IPS-20b (cell line): ENCODE results near the gene MTRF1.

ENCODE experiments used
- H3K27ac ChIP-seq: one replicate; pipeline ENCODE4 v1.5.1; 2013; ENCODE audit warnings: low read length
- H3K27me3 ChIP-seq: 2 replicates; pipeline ENCODE4 v1.6.1; 2013; ENCODE audit warnings: mild to moderate bottlenecking, low read length, inconsistent platforms; ENCODE audit not compliant: insufficient read depth
- H3K36me3 ChIP-seq: 2 replicates; pipeline ENCODE4 v1.6.1; 2013; ENCODE audit warnings: low read depth, mild to moderate bottlenecking, inconsistent platforms, low read length, moderate library complexity; ENCODE audit not compliant: insufficient read depth
- H3K4me1 ChIP-seq: 2 replicates; pipeline ENCODE4 v1.6.1; 2013; ENCODE audit warnings: mild to moderate bottlenecking, control low read depth, inconsistent platforms, low read length, moderate library complexity; ENCODE audit not compliant: insufficient read depth
- H3K4me3 ChIP-seq: 2 replicates; pipeline ENCODE4 v1.5.1; 2013; ENCODE audit warnings: mild to moderate bottlenecking, low read length, inconsistent platforms
- H3K9ac ChIP-seq: 2 replicates; pipeline ENCODE4 v1.6.1; 2013; ENCODE audit warnings: low read depth, mild to moderate bottlenecking, inconsistent platforms, low read length, moderate library complexity
- H3K9me3 ChIP-seq: 2 replicates; pipeline ENCODE4 v1.6.1; 2013; ENCODE audit warnings: mild to moderate bottlenecking, low read depth, low read length, inconsistent platforms; ENCODE audit not compliant: insufficient read depth

Gene MTRF1

GRCh38 chr13:41263261-41263971 lies at the start of gene MTRF1:
MTRF1 (minus strand) TSS chr13:41263576; CDS start chr13:41260907, 2,669 bp downstream.
- Histone ChIP-seq H3K9ac (peak within 1 kb of the TSS; percentile 79; the same call in 1 of the 2 replicates), H3K36me3 (peaks cover 26% of the 10 kb centered on the region), H3K4me1 (peaks cover 2% of the 10 kb centered on the region; the same call in 1 of the 2 replicates), H3K9me3 (peaks cover 18% of the 10 kb centered on the region), H3K4me3 (peak within 1 kb of the TSS; percentile 89), H3K27ac (peak within 1 kb of the TSS; percentile 18), H3K27me3 (no peaks in the 10 kb centered on the region)

DNA sequence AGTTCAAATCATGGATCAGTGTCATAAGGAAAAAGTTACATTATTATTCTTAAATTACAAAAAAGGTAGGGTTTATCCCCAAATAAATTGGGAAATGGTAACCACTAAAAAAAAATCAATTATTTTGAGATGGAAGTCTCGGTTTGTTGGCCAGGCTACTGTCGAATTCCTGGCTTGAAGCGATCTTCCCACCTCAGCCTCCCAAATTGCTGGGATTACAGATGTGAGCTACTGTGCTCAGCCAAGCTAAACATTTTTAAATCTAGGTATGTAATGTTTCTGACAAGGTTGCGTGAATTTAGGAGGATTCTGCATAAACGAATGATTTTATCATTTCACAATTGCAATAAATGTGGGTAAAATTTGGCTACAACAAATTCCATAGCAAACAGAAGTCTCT lies 49.7 kb upstream of the MTRF1 start:
- no peak overlapping the region for H3K27ac ChIP-seq
- peak overlapping the region; percentile 97 for H3K4me3 ChIP-seq
- peak overlapping the region; percentile 52; the same call in 1 of the 2 replicates for H3K9ac ChIP-seq
- H3K4me1 ChIP-seq: peaks cover 23% of the 10 kb centered on the region
- no peaks in the 10 kb centered on the region for H3K9me3 ChIP-seq
- peaks cover 15% of the 10 kb centered on the region for H3K36me3 ChIP-seq
- H3K27me3 ChIP-seq: no peaks in the 10 kb centered on the region

GRCh38 chr13:41312176-41312500 lies 48.8 kb upstream of the MTRF1 start:
- peak overlapping the region; percentile 89 for H3K9ac ChIP-seq
- H3K27ac ChIP-seq: peak overlapping the region; percentile 76
- H3K36me3 ChIP-seq: peaks cover 6% of the 10 kb centered on the region; the same call in 1 of the 2 replicates
- peaks cover 23% of the 10 kb centered on the region for H3K4me1 ChIP-seq
- no peaks in the 10 kb centered on the region for H3K9me3 ChIP-seq
- peak overlapping the region; percentile 97 for H3K4me3 ChIP-seq
- H3K27me3 ChIP-seq: no peaks in the 10 kb centered on the region

- H3K27ac ChIP-seq: peak overlapping the region; percentile 76
- peak overlapping the region; percentile 97 for H3K4me3 ChIP-seq
- no peaks in the 10 kb centered on the region for H3K9me3 ChIP-seq
- H3K4me1 ChIP-seq: peaks cover 23% of the 10 kb centered on the region
- H3K27me3 ChIP-seq: no peaks in the 10 kb centered on the region
- H3K9ac ChIP-seq: peak overlapping the region; percentile 89
- H3K36me3 ChIP-seq: peaks cover under 1% of the 10 kb centered on the region; the same call in 1 of the 2 replicates
These were observed 48.2 kb upstream of the MTRF1 start for GRCh38 chr13:41311406-41312175.

- Histone ChIP-seq H3K9me3 (no peaks in the 10 kb centered on the region), H3K36me3 (no peaks in the 10 kb centered on the region), H3K9ac (peak within 1 kb of the TSS; percentile 89), H3K27ac (peak within 1 kb of the TSS; percentile 76), H3K4me1 (peaks cover 23% of the 10 kb centered on the region), H3K27me3 (no peaks in the 10 kb centered on the region), H3K4me3 (peak within 1 kb of the TSS; percentile 97)
These were observed 47.6 kb upstream of the MTRF1 start, which contains the start of gene NAA16 for GRCh38 chr13:41310963-41311405. NAA16 (plus strand) TSS chr13:41311267; CDS start chr13:41311529, 262 bp downstream.

DNA sequence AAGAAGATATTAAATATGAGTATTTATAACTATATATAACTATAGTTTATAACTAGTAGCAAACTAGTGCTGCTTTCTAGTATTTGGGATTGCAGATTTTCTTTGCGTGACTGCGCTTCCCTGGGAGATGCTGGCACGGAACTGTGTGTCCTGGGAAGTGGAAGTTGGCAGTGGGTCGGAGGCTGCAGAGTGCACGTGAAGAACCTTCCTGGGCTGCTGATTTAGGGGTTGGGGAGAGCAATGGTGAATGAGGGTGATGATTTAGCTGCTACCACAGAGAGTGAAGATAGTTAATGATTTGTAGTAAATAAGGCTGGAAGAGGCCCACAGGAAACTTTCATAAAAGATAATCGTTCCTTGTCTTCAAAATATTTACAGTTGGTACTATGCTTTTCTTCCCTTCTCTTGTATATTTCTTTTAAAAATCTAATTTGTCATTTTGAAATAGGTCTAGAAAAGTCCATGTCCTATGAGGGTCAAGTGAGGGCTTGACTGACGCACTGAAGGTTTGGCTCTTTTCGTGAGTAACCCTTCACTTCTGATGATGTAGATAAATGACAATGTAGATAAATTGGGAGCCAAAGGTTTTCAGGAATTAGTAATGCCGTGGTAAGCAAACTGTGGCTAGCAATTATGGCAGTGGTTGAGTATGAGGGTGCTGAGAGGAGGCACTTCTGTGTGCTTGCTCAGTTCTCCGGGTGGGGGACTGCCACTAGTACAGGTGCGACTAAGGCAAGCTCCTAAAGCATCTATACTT lies 44.7 kb upstream of the MTRF1 start:
- Histone ChIP-seq H3K9me3 (no peaks in the 10 kb centered on the region), H3K4me3 (no peak overlapping the region), H3K27ac (no peak overlapping the region), H3K4me1 (no peaks in the 10 kb centered on the region; the same call in 1 of the 2 replicates), H3K27me3 (no peaks in the 10 kb centered on the region), H3K36me3 (no peaks in the 10 kb centered on the region), H3K9ac (no peak overlapping the region)

DNA sequence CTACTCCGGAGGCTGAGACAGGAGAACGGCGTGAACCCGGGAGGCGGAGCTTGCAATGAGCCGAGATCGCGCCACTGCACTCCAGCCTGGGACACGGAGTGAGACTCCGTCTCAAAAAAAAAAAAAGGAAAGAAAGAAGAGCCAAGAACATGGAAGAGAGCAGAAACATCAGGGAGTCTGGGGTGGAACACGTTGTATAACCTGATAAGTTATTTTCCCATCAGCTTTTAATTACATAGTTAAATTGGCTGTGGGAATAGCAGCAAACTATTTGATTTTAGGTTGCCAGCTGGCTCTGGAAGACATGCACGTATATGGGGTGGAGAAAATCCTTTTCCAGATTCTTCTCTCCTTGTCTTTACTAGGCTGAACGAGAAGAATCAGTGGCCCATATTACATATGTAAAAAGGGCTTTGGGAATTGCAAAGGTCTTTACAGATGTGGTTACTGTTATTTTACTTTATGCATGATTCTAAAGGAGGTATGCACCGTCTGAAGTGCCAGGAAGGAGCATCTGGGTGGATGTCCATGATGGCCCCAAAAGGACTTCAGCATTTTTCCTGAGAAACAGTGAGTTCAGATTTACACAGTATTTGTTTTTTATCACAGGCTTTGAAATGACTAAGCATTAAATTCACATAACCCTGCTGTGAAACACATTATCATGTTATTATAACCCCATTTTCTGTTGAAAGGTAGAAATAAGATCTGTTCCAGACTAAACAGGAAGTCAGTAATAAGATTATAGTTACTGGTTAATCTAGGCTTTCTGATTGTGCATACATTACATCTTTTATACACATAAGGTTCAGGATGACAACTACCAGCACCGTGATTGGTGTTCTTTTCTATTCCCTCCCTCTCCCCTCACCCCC lies 43.1 kb upstream of the MTRF1 start:
- H3K4me1 ChIP-seq: no peaks in the 10 kb centered on the region; the same call in 1 of the 2 replicates
- no peak overlapping the region for H3K27ac ChIP-seq
- H3K4me3 ChIP-seq: no peak overlapping the region
- no peaks in the 10 kb centered on the region for H3K9me3 ChIP-seq
- H3K36me3 ChIP-seq: no peaks in the 10 kb centered on the region
- H3K9ac ChIP-seq: no peak overlapping the region
- no peaks in the 10 kb centered on the region for H3K27me3 ChIP-seq

GRCh38 chr13:41304551-41304950 lies 41.2 kb upstream of the MTRF1 start:
- no peaks in the 10 kb centered on the region for H3K27me3 ChIP-seq
- no peaks in the 10 kb centered on the region for H3K36me3 ChIP-seq
- H3K4me1 ChIP-seq: no peaks in the 10 kb centered on the region; the same call in 1 of the 2 replicates
- H3K27ac ChIP-seq: no peak overlapping the region
- no peak overlapping the region for H3K4me3 ChIP-seq
- H3K9me3 ChIP-seq: no peaks in the 10 kb centered on the region
- H3K9ac ChIP-seq: no peak overlapping the region

- H3K27me3 ChIP-seq: no peaks in the 10 kb centered on the region
- no peak overlapping the region for H3K27ac ChIP-seq
- H3K4me3 ChIP-seq: no peak overlapping the region
- H3K9ac ChIP-seq: no peak overlapping the region
- H3K9me3 ChIP-seq: no peaks in the 10 kb centered on the region
- H3K4me1 ChIP-seq: no peaks in the 10 kb centered on the region; the same call in 1 of the 2 replicates
- no peaks in the 10 kb centered on the region for H3K36me3 ChIP-seq
These were observed 39.4 kb upstream of the MTRF1 start for GRCh38 chr13:41302743-41303142.

DNA sequence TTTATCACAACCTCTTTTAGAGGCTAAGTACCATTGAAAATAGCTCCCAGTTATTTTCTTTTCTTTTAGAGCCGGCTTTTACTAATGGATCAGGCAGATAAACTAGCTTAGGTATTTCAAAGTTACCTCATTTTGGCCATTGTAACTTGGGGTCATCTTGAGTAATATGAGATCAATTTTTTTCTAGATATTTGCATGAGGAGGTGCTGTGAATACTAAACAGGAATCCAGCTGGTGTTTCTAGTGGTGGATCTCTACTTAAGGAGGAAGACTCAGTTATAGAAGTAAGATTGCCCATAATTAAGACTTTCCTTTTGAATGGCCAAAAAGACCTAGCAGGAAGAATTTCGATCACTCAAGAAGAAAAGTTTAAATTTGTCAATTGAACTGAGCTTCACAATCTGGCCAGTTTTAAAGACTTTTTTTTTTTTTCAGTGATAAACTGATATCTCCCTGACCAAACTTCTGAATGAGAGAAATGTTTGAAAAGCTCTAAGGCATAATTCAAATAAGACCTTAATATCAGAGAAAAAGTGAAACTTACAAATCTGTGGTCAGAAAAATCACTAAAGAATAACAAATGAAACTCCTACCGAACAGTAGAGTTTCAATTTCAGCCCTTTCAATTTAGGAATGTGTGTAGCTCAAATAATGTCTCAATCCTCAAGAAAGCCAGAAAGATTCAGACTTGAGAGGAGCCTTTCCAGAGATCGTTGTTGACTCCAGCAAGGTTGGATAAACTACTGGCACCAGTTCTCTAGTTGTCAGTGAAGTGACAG lies 36.1 kb upstream of the MTRF1 start:
- H3K9me3 ChIP-seq: no peaks in the 10 kb centered on the region
- H3K9ac ChIP-seq: no peak overlapping the region
- H3K4me1 ChIP-seq: no peaks in the 10 kb centered on the region
- H3K27me3 ChIP-seq: no peaks in the 10 kb centered on the region
- H3K36me3 ChIP-seq: no peaks in the 10 kb centered on the region
- H3K27ac ChIP-seq: no peak overlapping the region
- no peak overlapping the region for H3K4me3 ChIP-seq
